ENCODE results near the gene NKG7. TPM values are rescaled to one million over a fixed set of nuclear protein-coding genes. Genes with fewer than 3 reads are reported as not detected.
"Not testable (repeated sequence)": the region's sequence is repeated elsewhere in the genome, so short reads cannot be mapped to it uniquely, and the experiment has no call there.

NKG7 gene
- total RNA-seq, 2 experiments from 2014 or later = 6.2 to 7.2 TPM

GRCh38 chr19:51402117-51402516 lies 29.7 kb upstream of the NKG7 start:
- ChIA-PET POLR2A (no interaction called here), CTCF (no interaction called here)
- Histone ChIP-seq H3K9me3 (ENCODE audit: control insufficient read depth in 1 of 2, insufficient read depth in 1 of 2, low read length in 2 of 2) (peaks cover 15 to 26% of the 10 kb centered on the region in 2 experiments), H3K4me1 (ENCODE audit: insufficient read depth, low read length) (no peaks in the 10 kb centered on the region), H3K27ac (ENCODE audit: low read depth in 1 of 2, low read length in 2 of 2) (no peak overlapping the region), H3K36me3 (ENCODE audit: insufficient read depth, low read length) (no peaks in the 10 kb centered on the region), H3K27me3 (ENCODE audit: control insufficient read depth in 1 of 2, insufficient read depth in 2 of 2, low read length in 2 of 2) (no peaks in the 10 kb centered on the region), H3K4me3 (ENCODE audit: low read length) (no peak overlapping the region)
- no peak for ATAC-seq (ENCODE audit: poor library complexity)
- no peaks in the 10 kb centered on the region for H3K4me1 Mint-ChIP-seq (ENCODE audit: low read depth)
- H3K27ac Mint-ChIP-seq = no peak overlapping the region
- no peaks in the 10 kb centered on the region for H3K36me3 Mint-ChIP-seq (ENCODE audit: low read depth)
- no peaks in the 10 kb centered on the region for H3K9me3 Mint-ChIP-seq
- DNase-seq = no peak
- intact Hi-C loops (cut with DNase I, micrococcal nuclease) = no loop called here
- peaks cover 6% of the 10 kb centered on the region for H3K27me3 Mint-ChIP-seq
- H3K4me3 Mint-ChIP-seq = no peak overlapping the region
- TF ChIP-seq, protein P1, sequence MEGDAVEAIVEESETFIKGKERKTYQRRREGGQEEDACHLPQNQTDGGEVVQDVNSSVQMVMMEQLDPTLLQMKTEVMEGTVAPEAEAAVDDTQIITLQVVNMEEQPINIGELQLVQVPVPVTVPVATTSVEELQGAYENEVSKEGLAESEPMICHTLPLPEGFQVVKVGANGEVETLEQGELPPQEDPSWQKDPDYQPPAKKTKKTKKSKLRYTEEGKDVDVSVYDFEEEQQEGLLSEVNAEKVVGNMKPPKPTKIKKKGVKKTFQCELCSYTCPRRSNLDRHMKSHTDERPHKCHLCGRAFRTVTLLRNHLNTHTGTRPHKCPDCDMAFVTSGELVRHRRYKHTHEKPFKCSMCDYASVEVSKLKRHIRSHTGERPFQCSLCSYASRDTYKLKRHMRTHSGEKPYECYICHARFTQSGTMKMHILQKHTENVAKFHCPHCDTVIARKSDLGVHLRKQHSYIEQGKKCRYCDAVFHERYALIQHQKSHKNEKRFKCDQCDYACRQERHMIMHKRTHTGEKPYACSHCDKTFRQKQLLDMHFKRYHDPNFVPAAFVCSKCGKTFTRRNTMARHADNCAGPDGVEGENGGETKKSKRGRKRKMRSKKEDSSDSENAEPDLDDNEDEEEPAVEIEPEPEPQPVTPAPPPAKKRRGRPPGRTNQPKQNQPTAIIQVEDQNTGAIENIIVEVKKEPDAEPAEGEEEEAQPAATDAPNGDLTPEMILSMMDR (IDR thresholded peaks at IDR 0.05) = no peak

DNA sequence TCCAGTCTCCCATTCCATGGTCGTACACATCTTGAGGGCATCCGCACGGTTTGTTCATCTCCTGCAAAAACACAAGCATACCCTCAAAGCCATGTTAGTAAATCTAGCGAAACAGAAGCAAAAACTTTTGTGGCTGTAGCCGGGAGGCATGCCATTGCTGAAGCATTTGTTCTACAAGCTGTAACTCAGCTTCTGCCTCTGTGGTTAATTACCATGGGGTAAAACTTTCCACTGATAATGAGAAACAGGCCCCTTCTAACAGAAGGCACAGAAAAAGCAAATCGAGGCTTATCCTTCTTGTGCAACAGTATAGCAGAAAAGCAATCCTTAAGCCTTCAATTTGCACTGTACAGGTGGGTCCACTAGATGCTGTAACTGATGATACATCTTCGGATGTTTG lies 27.5 kb upstream of the NKG7 start:
- H3K36me3 ChIP-seq (ENCODE audit: insufficient read depth, low read length); DNase-seq; H3K27ac ChIP-seq (ENCODE audit: low read depth in 1 of 2, low read length in 2 of 2); H3K4me1 Mint-ChIP-seq (ENCODE audit: low read depth); POLR2A ChIA-PET; intact Hi-C loops (cut with DNase I, micrococcal nuclease); H3K4me1 ChIP-seq (ENCODE audit: insufficient read depth, low read length); H3K36me3 Mint-ChIP-seq (ENCODE audit: low read depth); ATAC-seq (ENCODE audit: poor library complexity); H3K4me3 ChIP-seq (ENCODE audit: low read length); H3K27me3 Mint-ChIP-seq; H3K27me3 ChIP-seq (ENCODE audit: control insufficient read depth in 1 of 2, insufficient read depth in 2 of 2, low read length in 2 of 2); H3K4me3 Mint-ChIP-seq; H3K27ac Mint-ChIP-seq; H3K9me3 Mint-ChIP-seq; CTCF ChIA-PET: not testable (repeated sequence)
- H3K9me3 ChIP-seq (ENCODE audit: control insufficient read depth in 1 of 2, insufficient read depth in 1 of 2, low read length in 2 of 2) = peaks cover 15 to 26% of the 10 kb centered on the region in 2 experiments

GRCh38 chr19:51399231-51399630 lies 26.8 kb upstream of the NKG7 start:
- Mint-ChIP-seq H3K27me3 (peaks cover 6% of the 10 kb centered on the region), H3K36me3 (ENCODE audit: low read depth) (no peaks in the 10 kb centered on the region), H3K4me1 (ENCODE audit: low read depth) (peaks cover 7% of the 10 kb centered on the region), H3K9me3 (no peaks in the 10 kb centered on the region), H3K27ac (no peak overlapping the region), H3K4me3 (no peak overlapping the region)
- intact Hi-C loops (cut with DNase I, micrococcal nuclease) = no loop called here
- Histone ChIP-seq H3K36me3 (ENCODE audit: insufficient read depth, low read length) (no peaks in the 10 kb centered on the region), H3K27ac (ENCODE audit: low read depth in 1 of 2, low read length in 2 of 2) (no peak overlapping the region), H3K4me1 (ENCODE audit: insufficient read depth, low read length) (peaks cover 11% of the 10 kb centered on the region), H3K9me3 (ENCODE audit: control insufficient read depth in 1 of 2, insufficient read depth in 1 of 2, low read length in 2 of 2) (peaks cover 15 to 26% of the 10 kb centered on the region in 2 experiments), H3K27me3 (ENCODE audit: control insufficient read depth in 1 of 2, insufficient read depth in 2 of 2, low read length in 2 of 2) (no peaks in the 10 kb centered on the region), H3K4me3 (ENCODE audit: low read length) (no peak overlapping the region)
- ChIA-PET POLR2A (no interaction called here), CTCF (interaction anchor here (1.0 kb wide), 1 partner anchor 117 kb away, joined by 3 read pairs; no protein-coding TSS in a partner anchor)
- TF ChIP-seq, protein P1 (IDR thresholded peaks at IDR 0.05) = no peak
- DNase-seq (no peak), ATAC-seq (ENCODE audit: poor library complexity) (no peak)

DNA sequence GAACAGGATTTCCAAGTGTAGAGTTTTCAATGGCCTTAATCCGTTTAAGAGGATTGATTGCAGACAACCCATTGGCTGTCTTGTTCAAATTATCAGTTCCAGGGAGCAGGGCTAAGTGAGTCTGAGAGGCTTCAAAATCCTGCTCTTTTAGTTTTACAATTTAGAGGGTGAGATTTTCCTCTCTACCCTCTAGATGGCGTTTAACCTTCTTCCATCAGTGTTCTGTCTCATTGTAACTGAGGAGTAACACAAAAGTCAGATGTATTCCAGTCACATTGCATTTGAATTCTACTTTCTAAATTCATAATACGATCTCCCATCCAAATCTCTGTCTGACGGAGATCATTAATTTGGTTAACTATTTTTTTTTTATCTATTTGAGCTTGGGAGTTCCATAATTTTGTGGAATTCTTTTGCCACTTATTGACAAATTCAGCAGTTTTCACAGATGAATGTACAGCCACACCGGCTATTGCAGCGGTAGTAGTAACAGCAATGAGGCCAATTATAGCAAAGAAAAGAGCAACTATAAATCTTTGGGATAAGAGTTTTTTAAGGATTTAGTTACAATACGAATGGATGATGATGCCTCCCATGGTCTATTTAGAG lies 25.7 kb upstream of the NKG7 start:
- no peak overlapping the region for H3K27ac ChIP-seq (ENCODE audit: low read depth in 1 of 2, low read length in 2 of 2)
- H3K27me3 ChIP-seq (ENCODE audit: control insufficient read depth in 1 of 2, insufficient read depth in 2 of 2, low read length in 2 of 2) = no peaks in the 10 kb centered on the region
- Mint-ChIP-seq H3K27ac (no peak overlapping the region), H3K27me3 (peaks cover under 1% of the 10 kb centered on the region), H3K4me3 (peak overlapping the region; percentile 25), H3K9me3 (no peaks in the 10 kb centered on the region), H3K36me3 (ENCODE audit: low read depth) (no peaks in the 10 kb centered on the region), H3K4me1 (ENCODE audit: low read depth) (peaks cover 13% of the 10 kb centered on the region)
- intact Hi-C loops (cut with DNase I, micrococcal nuclease) = no loop called here
- peaks cover 12 to 16% of the 10 kb centered on the region in 2 experiments for H3K9me3 ChIP-seq (ENCODE audit: control insufficient read depth in 1 of 2, insufficient read depth in 1 of 2, low read length in 2 of 2)
- ChIA-PET POLR2A (no interaction called here), CTCF (interaction anchor here (0.7 kb wide), 1 partner anchor 23 kb away, joined by 3 read pairs; no protein-coding TSS in a partner anchor)
- peak in 3 of 14 experiments; percentile 41 to 48 (median 45) for DNase-seq
- TF ChIP-seq, protein P1 (IDR thresholded peaks at IDR 0.05) = peak; percentile 68
- no peaks in the 10 kb centered on the region for H3K36me3 ChIP-seq (ENCODE audit: insufficient read depth, low read length)
- H3K4me1 ChIP-seq (ENCODE audit: insufficient read depth, low read length) = peaks cover 18% of the 10 kb centered on the region
- no peak for ATAC-seq (ENCODE audit: poor library complexity)
- no peak overlapping the region for H3K4me3 ChIP-seq (ENCODE audit: low read length)

GRCh38 chr19:51397453-51397852 lies 25.0 kb upstream of the NKG7 start:
- POLR2A ChIA-PET; ATAC-seq (ENCODE audit: poor library complexity); H3K4me3 Mint-ChIP-seq; H3K27me3 Mint-ChIP-seq; H3K27ac Mint-ChIP-seq; H3K36me3 ChIP-seq (ENCODE audit: insufficient read depth, low read length); CTCF ChIA-PET; intact Hi-C loops (cut with DNase I, micrococcal nuclease); H3K27me3 ChIP-seq (ENCODE audit: control insufficient read depth in 1 of 2, insufficient read depth in 2 of 2, low read length in 2 of 2); DNase-seq; H3K4me3 ChIP-seq (ENCODE audit: low read length); H3K9me3 Mint-ChIP-seq; H3K27ac ChIP-seq (ENCODE audit: low read depth in 1 of 2, low read length in 2 of 2); H3K36me3 Mint-ChIP-seq (ENCODE audit: low read depth): not testable (repeated sequence)
- peaks cover 6 to 10% of the 10 kb centered on the region in 2 experiments for H3K9me3 ChIP-seq (ENCODE audit: control insufficient read depth in 1 of 2, insufficient read depth in 1 of 2, low read length in 2 of 2)
- peaks cover 18% of the 10 kb centered on the region for H3K4me1 ChIP-seq (ENCODE audit: insufficient read depth, low read length)
- peaks cover 13% of the 10 kb centered on the region for H3K4me1 Mint-ChIP-seq (ENCODE audit: low read depth)
